Calu3 (cell line): ENCODE measurements around the gene DGUOK. TPM values are rescaled to one million over a fixed set of nuclear protein-coding genes. Genes with fewer than 3 reads are reported as not detected.

Source experiments
- BruUV-seq: library from RNA; stranded (reverse); fragments of 400-500 nt; replicated peaks from 2 replicates; lab custom pipeline; 2021; lab: Mats Ljungman, UMichigan
- CTCF ChIA-PET: fragments of 300-600 bp; sonication (Branson Sonifier 250); formaldehyde crosslinking; loops from one replicate; lab custom pipeline; 2022; ENCODE audit warnings: antibody characterized with exemption; lab: Charles Lee
- DNase-seq: peaks from one replicate; pipeline ENCODE4 v3.0.0; 2022
- H3K27ac Mint-ChIP-seq: one replicate; pipeline ENCODE4 v1.8.0; 2022; ENCODE audit warnings: mixed read lengths; ENCODE audit not compliant: unreplicated experiment
- H3K27me3 Mint-ChIP-seq: one replicate; pipeline ENCODE4 v1.8.0; 2022; ENCODE audit warnings: mixed read lengths; ENCODE audit not compliant: unreplicated experiment
- H3K36me3 Mint-ChIP-seq: one replicate; pipeline ENCODE4 v1.8.0; 2022; ENCODE audit warnings: mild to moderate bottlenecking, moderate library complexity, mixed read lengths; ENCODE audit not compliant: insufficient read depth, unreplicated experiment
- H3K4me1 Mint-ChIP-seq: one replicate; pipeline ENCODE4 v1.8.0; 2022; ENCODE audit warnings: mild to moderate bottlenecking, low read depth, mixed read lengths; ENCODE audit not compliant: unreplicated experiment
- H3K4me3 Mint-ChIP-seq: one replicate; pipeline ENCODE4 v1.8.0; 2022; ENCODE audit warnings: mild to moderate bottlenecking, low read depth, moderate library complexity, mixed read lengths; ENCODE audit not compliant: unreplicated experiment
- H3K9me3 Mint-ChIP-seq: one replicate; pipeline ENCODE4 v1.8.0; 2022; ENCODE audit warnings: low read depth, mixed read lengths; ENCODE audit not compliant: unreplicated experiment
- intact Hi-C: fragments of 100-400 bp; cut with micrococcal nuclease; formaldehyde crosslinking; loops from one replicate; pipeline ENCODE4 v1.10.0; 2022; ENCODE audit not compliant: unreplicated experiment
- total RNA-seq: library from RNA; stranded (reverse); gene quantifications from 2 replicates; pipeline ENCODE4 v1.2.3, GENCODE V29; 2022
- TF ChIP-seq, protein P1 (sequence below): fragments of 200-600 bp; IDR thresholded peaks from one replicate; pipeline ENCODE4 v1.8.0; 2022; ENCODE audit warnings: antibody characterized with exemption; ENCODE audit not compliant: unreplicated experiment

Gene DGUOK
- total RNA-seq, 1 experiment from 2014 or later = 78.6 TPM

DNA sequence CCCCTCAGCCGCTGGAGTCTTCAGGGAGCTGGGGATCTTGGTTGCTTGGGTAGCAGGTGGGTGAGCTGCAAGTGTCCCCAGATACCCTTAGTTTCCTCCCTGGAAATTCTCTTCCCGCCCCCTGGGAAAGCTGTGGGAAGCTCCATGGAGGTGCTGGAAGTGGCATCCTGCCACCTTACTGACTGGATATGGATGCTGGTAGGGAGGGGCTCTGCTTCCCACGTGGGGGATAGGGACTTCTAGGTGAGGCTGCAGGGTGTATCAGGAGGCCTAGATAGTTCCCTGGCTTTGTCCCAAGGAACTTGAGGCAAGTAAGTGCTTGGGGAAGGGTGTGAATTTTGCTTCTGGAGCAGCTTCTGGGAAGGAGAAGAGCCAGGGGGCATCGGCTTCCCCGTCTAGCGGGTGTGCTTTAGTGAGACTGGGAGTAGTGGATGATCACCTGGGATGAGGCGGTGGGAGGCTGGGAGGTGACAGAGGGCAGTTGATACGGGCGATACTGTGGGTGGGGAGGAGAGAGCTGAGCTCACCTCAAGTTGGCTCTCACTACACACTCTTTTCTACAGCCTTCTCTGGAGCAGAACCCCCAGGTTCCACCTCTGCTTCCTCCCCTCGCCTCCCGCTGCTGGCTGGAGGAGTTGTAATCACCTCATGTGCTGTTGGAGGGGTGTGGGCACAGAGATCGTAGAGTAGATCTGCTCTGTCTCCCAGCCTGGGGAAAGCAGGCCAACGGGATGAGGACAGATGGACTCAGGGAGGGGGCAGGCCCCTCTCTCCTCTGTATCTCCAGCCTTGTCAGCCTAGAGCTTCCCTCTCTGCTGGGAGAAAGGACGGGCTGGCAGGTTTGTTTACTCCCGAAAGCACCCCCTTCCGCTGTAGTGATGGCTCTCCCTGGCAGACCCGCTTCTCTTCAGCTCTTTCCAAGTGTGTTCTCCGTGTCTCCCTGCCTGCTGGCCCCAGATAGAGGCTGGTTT lies 77.8 kb downstream of the DGUOK start:
- no TSS peak for BruUV-seq
- TF ChIP-seq, protein P1, sequence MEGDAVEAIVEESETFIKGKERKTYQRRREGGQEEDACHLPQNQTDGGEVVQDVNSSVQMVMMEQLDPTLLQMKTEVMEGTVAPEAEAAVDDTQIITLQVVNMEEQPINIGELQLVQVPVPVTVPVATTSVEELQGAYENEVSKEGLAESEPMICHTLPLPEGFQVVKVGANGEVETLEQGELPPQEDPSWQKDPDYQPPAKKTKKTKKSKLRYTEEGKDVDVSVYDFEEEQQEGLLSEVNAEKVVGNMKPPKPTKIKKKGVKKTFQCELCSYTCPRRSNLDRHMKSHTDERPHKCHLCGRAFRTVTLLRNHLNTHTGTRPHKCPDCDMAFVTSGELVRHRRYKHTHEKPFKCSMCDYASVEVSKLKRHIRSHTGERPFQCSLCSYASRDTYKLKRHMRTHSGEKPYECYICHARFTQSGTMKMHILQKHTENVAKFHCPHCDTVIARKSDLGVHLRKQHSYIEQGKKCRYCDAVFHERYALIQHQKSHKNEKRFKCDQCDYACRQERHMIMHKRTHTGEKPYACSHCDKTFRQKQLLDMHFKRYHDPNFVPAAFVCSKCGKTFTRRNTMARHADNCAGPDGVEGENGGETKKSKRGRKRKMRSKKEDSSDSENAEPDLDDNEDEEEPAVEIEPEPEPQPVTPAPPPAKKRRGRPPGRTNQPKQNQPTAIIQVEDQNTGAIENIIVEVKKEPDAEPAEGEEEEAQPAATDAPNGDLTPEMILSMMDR = no peak
- Mint-ChIP-seq H3K4me3 (no peak overlapping the region), H3K36me3 (peaks cover 20% of the 10 kb centered on the region), H3K4me1 (peaks cover 43% of the 10 kb centered on the region), H3K9me3 (no peaks in the 10 kb centered on the region), H3K27me3 (no peaks in the 10 kb centered on the region), H3K27ac (no peak overlapping the region)
- intact Hi-C loops = no loop called here
- DNase-seq = no peak
- CTCF ChIA-PET = no interaction called here

DNA sequence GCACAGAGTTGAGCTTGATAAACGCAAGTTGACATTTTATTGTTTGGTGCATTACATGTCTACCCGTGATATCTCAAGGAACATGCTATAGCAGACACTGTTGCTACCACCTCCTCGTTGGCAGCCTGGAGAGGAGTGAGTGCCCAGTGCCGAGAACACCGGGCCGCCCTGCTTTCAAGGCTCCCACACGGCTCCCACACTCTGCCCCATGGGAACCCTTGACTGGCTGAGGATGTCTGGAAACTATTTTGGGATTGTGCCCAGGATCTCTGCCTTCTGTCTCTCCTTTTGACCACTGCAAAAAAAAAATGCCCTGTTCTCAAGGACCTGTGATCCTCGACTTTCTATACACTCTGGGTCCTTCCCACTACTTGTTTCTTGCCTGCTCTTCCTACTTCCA lies 79.1 kb downstream of the DGUOK start:
- no peak for DNase-seq
- TF ChIP-seq, protein P1 = no peak
- Mint-ChIP-seq H3K4me1 (peaks cover 44% of the 10 kb centered on the region), H3K36me3 (peaks cover 27% of the 10 kb centered on the region), H3K4me3 (no peak overlapping the region), H3K27ac (no peak overlapping the region), H3K27me3 (no peaks in the 10 kb centered on the region), H3K9me3 (no peaks in the 10 kb centered on the region)
- no TSS peak for BruUV-seq
- intact Hi-C loops = no loop called here
- CTCF ChIA-PET = no interaction called here

DNA sequence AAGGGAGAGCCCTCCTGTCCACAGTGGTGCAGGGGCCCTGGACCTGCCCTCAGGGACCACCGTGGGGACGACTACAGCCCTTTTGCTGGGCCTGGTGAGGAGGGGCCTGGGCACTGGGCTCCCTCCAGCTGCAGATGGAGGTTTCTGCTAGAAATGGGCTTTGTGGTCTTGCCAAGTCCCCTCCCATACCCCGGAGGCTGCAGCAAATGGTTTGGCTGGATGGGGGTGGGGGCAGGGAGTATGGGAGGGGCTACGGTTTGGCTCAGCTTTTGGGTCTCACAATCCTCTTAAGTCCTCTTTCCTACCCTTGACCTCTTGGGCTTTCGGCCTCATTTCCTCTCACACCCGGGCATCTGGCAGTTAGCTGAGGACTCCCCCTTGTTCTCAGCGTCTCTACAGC lies 79.8 kb downstream of the DGUOK start:
- no peak overlapping the region for H3K27ac Mint-ChIP-seq
- intact Hi-C loops = no loop called here
- DNase-seq = no peak
- peaks cover 40% of the 10 kb centered on the region for H3K4me1 Mint-ChIP-seq
- CTCF ChIA-PET = no interaction called here
- no peaks in the 10 kb centered on the region for H3K27me3 Mint-ChIP-seq
- H3K36me3 Mint-ChIP-seq = peaks cover 23% of the 10 kb centered on the region
- no TSS peak for BruUV-seq
- TF ChIP-seq, protein P1 = no peak
- no peaks in the 10 kb centered on the region for H3K9me3 Mint-ChIP-seq
- H3K4me3 Mint-ChIP-seq = no peak overlapping the region

DNA sequence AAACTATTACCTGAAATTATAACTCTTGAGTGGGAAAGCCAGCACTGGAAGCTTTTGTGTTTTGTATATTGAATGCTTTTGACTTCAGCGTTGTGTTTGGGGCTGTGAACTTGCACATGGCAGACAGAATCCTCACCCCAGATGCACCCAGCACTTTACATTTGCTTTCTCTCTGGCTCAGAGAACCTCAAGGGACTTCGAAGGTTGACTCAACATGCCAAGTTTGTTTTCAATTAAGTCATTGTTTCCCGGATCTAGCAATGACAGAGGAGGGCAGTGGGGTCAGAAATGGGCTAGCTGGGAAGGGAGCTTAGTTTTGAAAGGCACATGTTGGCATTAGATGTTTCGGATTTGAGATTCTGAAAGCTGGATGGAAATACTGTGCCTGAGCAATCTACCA lies 80.4 kb downstream of the DGUOK start:
- BruUV-seq = no TSS peak
- peaks cover 18% of the 10 kb centered on the region for H3K36me3 Mint-ChIP-seq
- peaks cover 33% of the 10 kb centered on the region for H3K4me1 Mint-ChIP-seq
- CTCF ChIA-PET = no interaction called here
- no peak overlapping the region for H3K4me3 Mint-ChIP-seq
- TF ChIP-seq, protein P1 = no peak
- H3K9me3 Mint-ChIP-seq = no peaks in the 10 kb centered on the region
- H3K27me3 Mint-ChIP-seq = no peaks in the 10 kb centered on the region
- no peak overlapping the region for H3K27ac Mint-ChIP-seq
- DNase-seq = no peak
- intact Hi-C loops = no loop called here
